HepG2 (cell line): ENCODE results near the gene CENPB. TPM values are rescaled to one million over a fixed set of nuclear protein-coding genes. Genes with fewer than 3 reads are reported as not detected.

Source experiments
- ARID5B ChIP-seq: IDR thresholded peaks from 2 replicates; pipeline ENCODE4 v1.4.0; 2020; ENCODE audit warnings: mild to moderate bottlenecking, missing genetic modification reagents
- CHCHD3 ChIP-seq: sonication (generic); formaldehyde crosslinking; IDR thresholded peaks from 2 replicates; pipeline ENCODE4 v1.8.0; 2022; ENCODE audit warnings: mild to moderate bottlenecking, missing genetic modification reagents, moderate library complexity
- HOXD1 ChIP-seq: sonication (generic); formaldehyde crosslinking; IDR thresholded peaks from 2 replicates; pipeline ENCODE4 v1.5.0; 2020; ENCODE audit warnings: missing genetic modification reagents
- ISX ChIP-seq: sonication (generic); formaldehyde crosslinking; conservative IDR thresholded peaks from 2 replicates; pipeline ENCODE4 v1.5.0; 2020; ENCODE audit warnings: missing genetic modification reagents
- MYNN ChIP-seq: sonication (generic); formaldehyde crosslinking; IDR thresholded peaks from 2 replicates; pipeline ENCODE4 v1.4.0; 2020; ENCODE audit warnings: mild to moderate bottlenecking, low read depth, missing genetic modification reagents
- NFE2 ChIP-seq: sonication (generic); formaldehyde crosslinking; IDR thresholded peaks from 2 replicates; pipeline ENCODE4 v1.4.0; 2020; ENCODE audit warnings: missing genetic modification reagents
- UBTF ChIP-seq: sonication (generic); formaldehyde crosslinking; IDR thresholded peaks from 2 replicates; pipeline ENCODE4 v1.4.0; 2020; ENCODE audit warnings: mild to moderate bottlenecking, missing genetic modification reagents
- ZNF496 ChIP-seq: sonication (generic); formaldehyde crosslinking; IDR thresholded peaks from 2 replicates; pipeline ENCODE4 v1.8.1; 2023; ENCODE audit warnings: mild to moderate bottlenecking, moderate library complexity, missing genetic modification reagents; ENCODE audit not compliant: insufficient replicate concordance
- polyA plus RNA-seq, 8 experiments: library from polyadenylated mRNA; depleted of rRNA in 3 of 8; stranded (reverse) in 7 of 8; unstranded in 1 of 8; fragments of >200 nt; fragmentation: Illumina TruSeq in 4 of 8; extraction: Trizol in 4 of 8; gene quantifications; 2 replicates each; pipeline versions ENCODE4 v1.2.1 to v1.2.3, GENCODE V29; 2011 to 2016; ENCODE audit warnings: low read depth in 4 of 8, missing spikeins in 1 of 8, mixed read lengths in 1 of 8; ENCODE audit not compliant: insufficient read depth in 1 of 8
- total RNA-seq, 5 experiments: library from RNA; depleted of rRNA; stranded (reverse); fragments of >200 nt; fragmentation: Illumina TruSeq; extraction: Trizol; gene quantifications; 2 replicates each; pipeline ENCODE4 v1.2.3, GENCODE V29; 2016; ENCODE audit warnings: low read depth in 1 of 5
- TF ChIP-seq, protein P1 (sequence below): sonication (generic); formaldehyde crosslinking; IDR thresholded peaks from 2 replicates; pipeline ENCODE4 v1.4.0; 2020; ENCODE audit warnings: missing genetic modification reagents
- TF ChIP-seq, protein P2 (sequence below): sonication (generic); formaldehyde crosslinking; IDR thresholded peaks from 2 replicates; pipeline ENCODE4 v1.4.0; 2020; ENCODE audit warnings: missing genetic modification reagents

CENPB gene
- total and polyA plus RNA-seq, 2 of the 13 experiments (the other 11 are each of a cell fraction or from before 2014, with no cell fraction given), result 10.4 to 54.5 TPM

DNA sequence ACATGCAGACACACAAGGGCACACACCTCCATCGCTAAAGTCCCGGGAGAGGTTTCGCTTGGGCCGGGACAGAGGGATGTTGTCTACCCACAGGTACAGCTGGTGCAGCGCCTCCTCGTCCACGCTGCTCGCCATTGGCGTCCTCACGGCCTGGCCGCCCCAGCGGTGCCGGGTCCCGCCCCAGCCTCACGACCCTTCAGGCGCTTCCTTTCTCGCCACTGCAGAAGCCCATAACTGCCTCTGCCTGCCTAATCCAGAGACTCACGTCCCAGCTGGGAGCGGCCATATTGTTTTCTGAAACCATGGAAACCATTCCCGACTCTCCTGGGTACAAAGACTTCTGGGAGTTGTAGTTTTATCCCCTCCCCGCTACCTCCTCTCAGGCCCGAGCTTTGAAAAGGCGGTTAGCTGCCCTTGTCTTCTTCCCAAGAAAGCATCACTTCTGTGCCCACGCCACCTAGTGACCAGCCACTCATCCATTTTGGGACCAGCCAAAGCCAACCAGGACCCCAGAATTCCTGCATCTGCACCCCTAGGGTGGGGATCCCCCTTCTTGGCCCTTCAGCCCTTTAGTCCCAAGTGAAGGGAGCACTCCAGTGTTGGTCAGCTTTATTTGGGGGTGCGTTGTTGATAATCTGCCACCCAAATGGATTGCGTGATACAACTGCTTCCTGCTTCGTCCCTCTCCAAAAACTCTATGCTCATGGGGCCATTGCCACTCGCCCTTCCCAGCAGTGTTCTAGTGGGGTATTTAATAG lies 5.2 kb downstream of the CENPB start, which contains the start of gene SPEF1 (continued):
- TF ChIP-seq ARID5B (CRISPR knock-in tag), result peak; percentile 21; the same call in 1 of the 2 replicates
- 0 out of 2 replicates have a peak, but pooled peaks have one; percentile 35 for TF ChIP-seq HOXD1
- no peak for TF ChIP-seq ZNF496 (CRISPR knock-in tag)
- TF ChIP-seq, protein P1, sequence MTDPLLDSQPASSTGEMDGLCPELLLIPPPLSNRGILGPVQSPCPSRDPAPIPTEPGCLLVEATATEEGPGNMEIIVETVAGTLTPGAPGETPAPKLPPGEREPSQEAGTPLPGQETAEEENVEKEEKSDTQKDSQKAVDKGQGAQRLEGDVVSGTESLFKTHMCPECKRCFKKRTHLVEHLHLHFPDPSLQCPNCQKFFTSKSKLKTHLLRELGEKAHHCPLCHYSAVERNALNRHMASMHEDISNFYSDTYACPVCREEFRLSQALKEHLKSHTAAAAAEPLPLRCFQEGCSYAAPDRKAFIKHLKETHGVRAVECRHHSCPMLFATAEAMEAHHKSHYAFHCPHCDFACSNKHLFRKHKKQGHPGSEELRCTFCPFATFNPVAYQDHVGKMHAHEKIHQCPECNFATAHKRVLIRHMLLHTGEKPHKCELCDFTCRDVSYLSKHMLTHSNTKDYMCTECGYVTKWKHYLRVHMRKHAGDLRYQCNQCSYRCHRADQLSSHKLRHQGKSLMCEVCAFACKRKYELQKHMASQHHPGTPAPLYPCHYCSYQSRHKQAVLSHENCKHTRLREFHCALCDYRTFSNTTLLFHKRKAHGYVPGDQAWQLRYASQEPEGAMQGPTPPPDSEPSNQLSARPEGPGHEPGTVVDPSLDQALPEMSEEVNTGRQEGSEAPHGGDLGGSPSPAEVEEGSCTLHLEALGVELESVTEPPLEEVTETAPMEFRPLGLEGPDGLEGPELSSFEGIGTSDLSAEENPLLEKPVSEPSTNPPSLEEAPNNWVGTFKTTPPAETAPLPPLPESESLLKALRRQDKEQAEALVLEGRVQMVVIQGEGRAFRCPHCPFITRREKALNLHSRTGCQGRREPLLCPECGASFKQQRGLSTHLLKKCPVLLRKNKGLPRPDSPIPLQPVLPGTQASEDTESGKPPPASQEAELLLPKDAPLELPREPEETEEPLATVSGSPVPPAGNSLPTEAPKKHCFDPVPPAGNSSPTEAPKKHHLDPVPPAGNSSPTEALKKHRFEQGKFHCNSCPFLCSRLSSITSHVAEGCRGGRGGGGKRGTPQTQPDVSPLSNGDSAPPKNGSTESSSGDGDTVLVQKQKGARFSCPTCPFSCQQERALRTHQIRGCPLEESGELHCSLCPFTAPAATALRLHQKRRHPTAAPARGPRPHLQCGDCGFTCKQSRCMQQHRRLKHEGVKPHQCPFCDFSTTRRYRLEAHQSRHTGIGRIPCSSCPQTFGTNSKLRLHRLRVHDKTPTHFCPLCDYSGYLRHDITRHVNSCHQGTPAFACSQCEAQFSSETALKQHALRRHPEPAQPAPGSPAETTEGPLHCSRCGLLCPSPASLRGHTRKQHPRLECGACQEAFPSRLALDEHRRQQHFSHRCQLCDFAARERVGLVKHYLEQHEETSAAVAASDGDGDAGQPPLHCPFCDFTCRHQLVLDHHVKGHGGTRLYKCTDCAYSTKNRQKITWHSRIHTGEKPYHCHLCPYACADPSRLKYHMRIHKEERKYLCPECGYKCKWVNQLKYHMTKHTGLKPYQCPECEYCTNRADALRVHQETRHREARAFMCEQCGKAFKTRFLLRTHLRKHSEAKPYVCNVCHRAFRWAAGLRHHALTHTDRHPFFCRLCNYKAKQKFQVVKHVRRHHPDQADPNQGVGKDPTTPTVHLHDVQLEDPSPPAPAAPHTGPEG, result no peak
- TF ChIP-seq MYNN (CRISPR knock-in tag), result peak; percentile 87
- TF ChIP-seq CHCHD3 (CRISPR knock-in tag), result no peak
- TF ChIP-seq NFE2, result no peak
- no peak for TF ChIP-seq ISX (CRISPR knock-in tag)
- TF ChIP-seq, protein P2, sequence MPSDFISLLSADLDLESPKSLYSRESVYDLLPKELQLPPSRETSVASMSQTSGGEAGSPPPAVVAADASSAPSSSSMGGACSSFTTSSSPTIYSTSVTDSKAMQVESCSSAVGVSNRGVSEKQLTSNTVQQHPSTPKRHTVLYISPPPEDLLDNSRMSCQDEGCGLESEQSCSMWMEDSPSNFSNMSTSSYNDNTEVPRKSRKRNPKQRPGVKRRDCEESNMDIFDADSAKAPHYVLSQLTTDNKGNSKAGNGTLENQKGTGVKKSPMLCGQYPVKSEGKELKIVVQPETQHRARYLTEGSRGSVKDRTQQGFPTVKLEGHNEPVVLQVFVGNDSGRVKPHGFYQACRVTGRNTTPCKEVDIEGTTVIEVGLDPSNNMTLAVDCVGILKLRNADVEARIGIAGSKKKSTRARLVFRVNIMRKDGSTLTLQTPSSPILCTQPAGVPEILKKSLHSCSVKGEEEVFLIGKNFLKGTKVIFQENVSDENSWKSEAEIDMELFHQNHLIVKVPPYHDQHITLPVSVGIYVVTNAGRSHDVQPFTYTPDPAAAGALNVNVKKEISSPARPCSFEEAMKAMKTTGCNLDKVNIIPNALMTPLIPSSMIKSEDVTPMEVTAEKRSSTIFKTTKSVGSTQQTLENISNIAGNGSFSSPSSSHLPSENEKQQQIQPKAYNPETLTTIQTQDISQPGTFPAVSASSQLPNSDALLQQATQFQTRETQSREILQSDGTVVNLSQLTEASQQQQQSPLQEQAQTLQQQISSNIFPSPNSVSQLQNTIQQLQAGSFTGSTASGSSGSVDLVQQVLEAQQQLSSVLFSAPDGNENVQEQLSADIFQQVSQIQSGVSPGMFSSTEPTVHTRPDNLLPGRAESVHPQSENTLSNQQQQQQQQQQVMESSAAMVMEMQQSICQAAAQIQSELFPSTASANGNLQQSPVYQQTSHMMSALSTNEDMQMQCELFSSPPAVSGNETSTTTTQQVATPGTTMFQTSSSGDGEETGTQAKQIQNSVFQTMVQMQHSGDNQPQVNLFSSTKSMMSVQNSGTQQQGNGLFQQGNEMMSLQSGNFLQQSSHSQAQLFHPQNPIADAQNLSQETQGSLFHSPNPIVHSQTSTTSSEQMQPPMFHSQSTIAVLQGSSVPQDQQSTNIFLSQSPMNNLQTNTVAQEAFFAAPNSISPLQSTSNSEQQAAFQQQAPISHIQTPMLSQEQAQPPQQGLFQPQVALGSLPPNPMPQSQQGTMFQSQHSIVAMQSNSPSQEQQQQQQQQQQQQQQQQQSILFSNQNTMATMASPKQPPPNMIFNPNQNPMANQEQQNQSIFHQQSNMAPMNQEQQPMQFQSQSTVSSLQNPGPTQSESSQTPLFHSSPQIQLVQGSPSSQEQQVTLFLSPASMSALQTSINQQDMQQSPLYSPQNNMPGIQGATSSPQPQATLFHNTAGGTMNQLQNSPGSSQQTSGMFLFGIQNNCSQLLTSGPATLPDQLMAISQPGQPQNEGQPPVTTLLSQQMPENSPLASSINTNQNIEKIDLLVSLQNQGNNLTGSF, result 0 out of 2 replicates have a peak, but pooled peaks have one; percentile 34
- no peak for TF ChIP-seq UBTF (CRISPR knock-in tag)
